ENCODE data around the gene CHMP2A.
A peak's percentile ranks its signal among the peaks of the same experiment; 100 is the strongest.

CHMP2A gene

GRCh38 chr19:58535857-58536256 is 19.0 kb downstream of the CHMP2A start:
- in situ Hi-C loops (cut with HindIII; ENCODE audit: low pct_unique_long_range_greater_than_20kb, low sequenced_read_pairs): no loop called here
- no peak for DNase-seq (ENCODE audit: low read depth in 1 of 2, low spot score in 1 of 2)
- TF ChIP-seq JUND (IDR thresholded peaks at IDR 0.05; ENCODE audit: low read depth): no peak

- no peak for DNase-seq (ENCODE audit: low read depth in 1 of 2, low spot score in 1 of 2)
- in situ Hi-C loops (cut with HindIII; ENCODE audit: low pct_unique_long_range_greater_than_20kb, low sequenced_read_pairs): no loop called here
- no peak for TF ChIP-seq JUND (IDR thresholded peaks at IDR 0.05; ENCODE audit: low read depth)
Observed at GRCh38 chr19:58531034-58531840, 23.7 kb downstream of the CHMP2A start.

- in situ Hi-C loops (cut with HindIII; ENCODE audit: low pct_unique_long_range_greater_than_20kb, low sequenced_read_pairs): no loop called here
- TF ChIP-seq JUND (IDR thresholded peaks at IDR 0.05; ENCODE audit: low read depth): no peak
- no peak for DNase-seq (ENCODE audit: low read depth in 1 of 2, low spot score in 1 of 2)
Observed at GRCh38 chr19:58529405-58529804, 25.5 kb downstream of the CHMP2A start.

- no peak for TF ChIP-seq JUND (IDR thresholded peaks at IDR 0.05; ENCODE audit: low read depth)
- in situ Hi-C loops (cut with HindIII; ENCODE audit: low pct_unique_long_range_greater_than_20kb, low sequenced_read_pairs): no loop called here
- no peak for DNase-seq (ENCODE audit: low read depth in 1 of 2, low spot score in 1 of 2)
Observed at GRCh38 chr19:58522709-58523108, 32.2 kb downstream of the CHMP2A start.

GRCh38 chr19:58521651-58522050 is 33.3 kb downstream of the CHMP2A start:
- in situ Hi-C loops (cut with HindIII; ENCODE audit: low pct_unique_long_range_greater_than_20kb, low sequenced_read_pairs): no loop called here
- no peak for TF ChIP-seq JUND (IDR thresholded peaks at IDR 0.05; ENCODE audit: low read depth)
- DNase-seq (ENCODE audit: low read depth in 1 of 2, low spot score in 1 of 2): no peak

- in situ Hi-C loops (cut with HindIII; ENCODE audit: low pct_unique_long_range_greater_than_20kb, low sequenced_read_pairs): no loop called here
- no peak for DNase-seq (ENCODE audit: low read depth in 1 of 2, low spot score in 1 of 2)
- TF ChIP-seq JUND (IDR thresholded peaks at IDR 0.05; ENCODE audit: low read depth): no peak
Observed at GRCh38 chr19:58520257-58520599, 34.7 kb downstream of the CHMP2A start.

GRCh38 chr19:58519355-58520256 is 35.3 kb downstream of the CHMP2A start, which contains the start of gene ZBTB45:
Gene ZBTB45 (minus strand): TSS chr19:58519810. CDS start chr19:58517673, 2,137 bp downstream.
- in situ Hi-C loops (cut with HindIII; ENCODE audit: low pct_unique_long_range_greater_than_20kb, low sequenced_read_pairs): no loop called here
- DNase-seq (ENCODE audit: low read depth in 1 of 2, low spot score in 1 of 2): peak; percentile 66 to 95
- no peak for TF ChIP-seq JUND (IDR thresholded peaks at IDR 0.05; ENCODE audit: low read depth)

GRCh38 chr19:58519087-58519354 is 35.9 kb downstream of the CHMP2A start:
- DNase-seq (ENCODE audit: low read depth in 1 of 2, low spot score in 1 of 2): peak; percentile 57 to 77
- in situ Hi-C loops (cut with HindIII; ENCODE audit: low pct_unique_long_range_greater_than_20kb, low sequenced_read_pairs): no loop called here
- no peak for TF ChIP-seq JUND (IDR thresholded peaks at IDR 0.05; ENCODE audit: low read depth)

- DNase-seq (ENCODE audit: low read depth in 1 of 2, low spot score in 1 of 2): no peak
- TF ChIP-seq JUND (IDR thresholded peaks at IDR 0.05; ENCODE audit: low read depth): no peak
- in situ Hi-C loops (cut with HindIII; ENCODE audit: low pct_unique_long_range_greater_than_20kb, low sequenced_read_pairs): no loop called here
Observed at GRCh38 chr19:58518256-58519086, 36.4 kb downstream of the CHMP2A start.

GRCh38 chr19:58516964-58517833 is 37.7 kb downstream of the CHMP2A start:
- no peak for TF ChIP-seq JUND (IDR thresholded peaks at IDR 0.05; ENCODE audit: low read depth)
- DNase-seq (ENCODE audit: low read depth in 1 of 2, low spot score in 1 of 2): no peak
- in situ Hi-C loops (cut with HindIII; ENCODE audit: low pct_unique_long_range_greater_than_20kb, low sequenced_read_pairs): no loop called here

GRCh38 chr19:58516246-58516836 is 38.6 kb downstream of the CHMP2A start:
- no peak for TF ChIP-seq JUND (IDR thresholded peaks at IDR 0.05; ENCODE audit: low read depth)
- DNase-seq (ENCODE audit: low read depth in 1 of 2, low spot score in 1 of 2): no peak

More at GRCh38 chr19:58516246-58516836, 38.6 kb downstream of the CHMP2A start:
- in situ Hi-C loops (cut with HindIII; ENCODE audit: low pct_unique_long_range_greater_than_20kb, low sequenced_read_pairs): no loop called here
